Measurements from ENCODE around the gene DGKD. TPM values are rescaled to one million over a fixed set of nuclear protein-coding genes. Genes with fewer than 3 reads are reported as not detected.
A peak's percentile ranks its signal among the peaks of the same experiment; 100 is the strongest.

Gene DGKD
- total RNA-seq, 1 donor from 2014 or later: 69.3 TPM

DNA sequence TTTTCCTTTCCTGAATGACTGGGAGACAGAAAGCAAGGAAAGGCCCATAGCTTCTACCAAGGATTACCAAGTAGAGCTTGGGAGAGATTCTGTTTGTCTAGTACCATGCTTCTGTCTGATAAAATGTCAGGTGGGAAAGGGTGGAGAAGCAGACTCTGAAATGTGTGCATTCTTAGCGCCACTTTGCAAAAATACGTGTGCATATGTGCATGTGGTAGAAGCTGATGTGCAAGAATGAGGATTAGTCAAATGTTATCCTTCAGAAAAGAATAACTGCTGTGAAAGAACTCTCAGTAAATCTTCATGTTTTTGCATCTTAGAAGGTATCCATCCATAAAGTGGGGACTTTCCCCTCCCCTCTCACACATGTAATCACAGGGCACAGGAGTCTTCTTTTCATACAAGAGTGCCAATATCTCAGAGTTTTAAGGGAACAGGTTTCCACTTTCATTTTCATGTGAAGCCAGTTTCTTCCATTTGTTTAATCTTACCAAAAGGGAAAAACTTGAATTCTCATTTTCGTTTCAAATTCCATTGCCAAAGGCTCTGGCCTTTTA lies 15.4 kb upstream of the DGKD start:
- H3K36me3 ChIP-seq: no peaks in the 10 kb centered on the region
- TF ChIP-seq, protein P1, sequence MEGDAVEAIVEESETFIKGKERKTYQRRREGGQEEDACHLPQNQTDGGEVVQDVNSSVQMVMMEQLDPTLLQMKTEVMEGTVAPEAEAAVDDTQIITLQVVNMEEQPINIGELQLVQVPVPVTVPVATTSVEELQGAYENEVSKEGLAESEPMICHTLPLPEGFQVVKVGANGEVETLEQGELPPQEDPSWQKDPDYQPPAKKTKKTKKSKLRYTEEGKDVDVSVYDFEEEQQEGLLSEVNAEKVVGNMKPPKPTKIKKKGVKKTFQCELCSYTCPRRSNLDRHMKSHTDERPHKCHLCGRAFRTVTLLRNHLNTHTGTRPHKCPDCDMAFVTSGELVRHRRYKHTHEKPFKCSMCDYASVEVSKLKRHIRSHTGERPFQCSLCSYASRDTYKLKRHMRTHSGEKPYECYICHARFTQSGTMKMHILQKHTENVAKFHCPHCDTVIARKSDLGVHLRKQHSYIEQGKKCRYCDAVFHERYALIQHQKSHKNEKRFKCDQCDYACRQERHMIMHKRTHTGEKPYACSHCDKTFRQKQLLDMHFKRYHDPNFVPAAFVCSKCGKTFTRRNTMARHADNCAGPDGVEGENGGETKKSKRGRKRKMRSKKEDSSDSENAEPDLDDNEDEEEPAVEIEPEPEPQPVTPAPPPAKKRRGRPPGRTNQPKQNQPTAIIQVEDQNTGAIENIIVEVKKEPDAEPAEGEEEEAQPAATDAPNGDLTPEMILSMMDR (IDR thresholded peaks at IDR 0.05): no peak
- no peak overlapping the region for H3K4me3 ChIP-seq
- DNase-seq (no peak), ATAC-seq (no peak)
- H3K9me3 ChIP-seq: no peaks in the 10 kb centered on the region
- intact Hi-C loops (cut with DNase I): no loop called here
- no peaks in the 10 kb centered on the region for H3K27me3 ChIP-seq (ENCODE audit: low read depth)
- H3K4me1 ChIP-seq: no peaks in the 10 kb centered on the region
- H3K27ac ChIP-seq: no peak overlapping the region

DNA sequence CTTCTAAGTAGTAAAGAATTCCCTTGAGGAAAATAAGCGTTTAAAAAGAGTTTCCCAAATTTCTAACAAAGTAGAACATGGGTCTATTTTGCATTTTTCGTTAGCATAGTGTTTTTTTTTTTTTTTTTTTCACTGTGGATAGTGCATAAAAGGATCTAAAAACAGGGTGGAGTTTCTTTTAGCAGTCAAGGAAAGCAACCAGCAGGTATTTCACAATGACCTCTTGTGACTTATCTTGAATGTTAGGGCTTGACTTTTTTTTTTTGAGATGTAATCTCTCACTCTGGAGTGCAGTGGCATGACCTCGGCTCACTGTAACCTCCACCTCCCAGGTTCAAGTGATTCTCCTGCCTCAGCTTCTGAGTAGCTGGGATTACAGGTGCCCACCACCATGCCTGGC lies 14.9 kb upstream of the DGKD start:
- Histone ChIP-seq H3K27me3 (ENCODE audit: low read depth) (no peaks in the 10 kb centered on the region), H3K4me1 (no peaks in the 10 kb centered on the region), H3K9me3 (no peaks in the 10 kb centered on the region), H3K36me3 (no peaks in the 10 kb centered on the region), H3K27ac (no peak overlapping the region), H3K4me3 (no peak overlapping the region)
- DNase-seq (no peak), ATAC-seq (peak; percentile 68 to 78)
- TF ChIP-seq, protein P1 (IDR thresholded peaks at IDR 0.05): no peak
- intact Hi-C loops (cut with DNase I): no loop called here

DNA sequence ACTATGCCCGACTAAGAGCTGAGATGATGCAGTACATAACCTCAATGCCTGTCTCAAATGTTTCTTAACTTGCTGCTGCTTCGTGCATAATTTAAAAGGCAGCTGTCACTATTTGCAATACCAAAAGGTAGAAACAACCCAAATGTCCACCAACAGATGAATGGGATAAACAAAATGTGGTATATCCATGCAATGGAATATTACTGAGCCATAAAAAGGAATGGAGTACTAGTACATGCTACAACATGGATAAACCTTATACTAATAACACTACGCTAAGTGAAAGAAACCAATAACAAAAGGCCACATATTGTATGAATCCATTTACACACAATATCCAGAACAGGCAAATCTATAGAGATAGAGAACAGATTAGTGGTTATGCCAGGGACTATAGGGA lies 13.0 kb upstream of the DGKD start:
- intact Hi-C loops (cut with DNase I): no loop called here
- TF ChIP-seq, protein P1 (IDR thresholded peaks at IDR 0.05): no peak
- no peaks in the 10 kb centered on the region for H3K27me3 ChIP-seq (ENCODE audit: low read depth)

DNA sequence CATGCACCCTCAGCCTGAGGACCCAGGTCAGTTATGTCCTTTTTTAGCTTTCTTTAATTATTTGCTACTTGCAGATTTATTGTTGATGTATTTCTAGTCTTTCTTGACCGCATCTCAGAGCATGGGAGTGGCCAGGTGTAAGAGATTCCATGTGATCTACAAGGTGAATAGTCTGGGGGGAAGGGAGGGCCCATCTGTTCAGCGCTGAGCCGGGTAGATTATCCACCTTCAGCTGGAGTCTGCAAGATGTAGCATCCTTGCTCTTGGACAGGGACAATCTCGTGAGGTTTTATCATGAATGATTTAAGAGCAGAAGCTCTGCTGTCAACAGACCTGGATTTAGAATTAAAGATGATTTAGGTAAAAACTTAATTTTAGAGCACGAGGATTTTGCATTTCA lies 12.0 kb upstream of the DGKD start:
- H3K4me3 ChIP-seq: no peak overlapping the region
- no peaks in the 10 kb centered on the region for H3K36me3 ChIP-seq
- DNase-seq (no peak), ATAC-seq (no peak)
- TF ChIP-seq, protein P1 (IDR thresholded peaks at IDR 0.05): no peak
- H3K27ac ChIP-seq: no peak overlapping the region
- H3K4me1 ChIP-seq: no peaks in the 10 kb centered on the region
- intact Hi-C loops (cut with DNase I): no loop called here
- no peaks in the 10 kb centered on the region for H3K9me3 ChIP-seq
- H3K27me3 ChIP-seq (ENCODE audit: low read depth): no peaks in the 10 kb centered on the region

More for the DNA sequence above, 13.0 kb upstream of the DGKD start:
- Histone ChIP-seq H3K36me3 (no peaks in the 10 kb centered on the region), H3K4me3 (no peak overlapping the region), H3K4me1 (no peaks in the 10 kb centered on the region), H3K27ac (no peak overlapping the region), H3K9me3 (no peaks in the 10 kb centered on the region)
- ATAC-seq (no peak), DNase-seq (no peak)

DNA sequence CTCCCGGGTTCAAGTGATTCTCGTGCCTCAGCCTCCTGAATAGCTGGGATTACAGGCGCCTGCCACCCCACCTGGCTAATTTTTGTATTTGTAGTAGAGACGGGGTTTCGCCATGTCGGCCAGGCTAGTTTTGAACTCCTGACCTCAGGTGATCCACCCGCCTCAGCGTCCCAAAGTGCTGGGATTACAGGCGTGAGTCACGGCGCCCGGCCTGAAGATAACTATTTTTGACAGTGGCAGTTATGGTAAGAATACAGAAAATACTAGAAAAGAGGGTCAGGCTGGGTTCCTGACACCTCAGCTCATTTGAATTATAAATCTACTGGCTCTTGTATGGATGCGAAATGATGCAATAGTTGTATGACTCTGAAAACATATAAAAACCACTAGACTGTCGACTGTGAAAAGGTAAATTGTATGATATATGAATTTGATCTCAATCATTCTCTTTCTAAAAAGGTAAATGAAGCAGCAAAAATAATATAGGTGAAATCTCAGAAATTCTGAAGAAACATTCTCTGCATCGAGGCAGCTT lies 11.1 kb upstream of the DGKD start:
- no peak for ATAC-seq
- intact Hi-C loops (cut with DNase I): no loop called here
- Histone ChIP-seq H3K36me3 (no peaks in the 10 kb centered on the region), H3K9me3 (no peaks in the 10 kb centered on the region), H3K27ac (no peak overlapping the region), H3K27me3 (ENCODE audit: low read depth) (no peaks in the 10 kb centered on the region), H3K4me3 (no peak overlapping the region), H3K4me1 (no peaks in the 10 kb centered on the region)
- DNase-seq: no peak
- TF ChIP-seq, protein P1 (IDR thresholded peaks at IDR 0.05): no peak

Measured in lower lobe of right lung (tissue), 2 donors.